ENCODE measurements around the gene KCTD5.

KCTD5 gene

GRCh38 chr16:2740476-2740875, 58.2 kb downstream of the KCTD5 start:
- no peak overlapping the region for H3K27ac ChIP-seq (ENCODE audit: low read depth, low read length)
- H2AFZ ChIP-seq (ENCODE audit: low read depth, low read length, severe bottlenecking) = no peak overlapping the region
- no peaks in the 10 kb centered on the region for H4K20me1 ChIP-seq (ENCODE audit: low read depth, low read length)
- H3K36me3 ChIP-seq (ENCODE audit: low read length) = no peaks in the 10 kb centered on the region
- no peaks in the 10 kb centered on the region for H3K27me3 ChIP-seq (ENCODE audit: low read length)
- no peaks in the 10 kb centered on the region for H3K9me2 ChIP-seq (replicated peaks; ENCODE audit: insufficient read depth, low read length)
- H3K9ac ChIP-seq (ENCODE audit: low read length) = no peak overlapping the region
- no peak for TF ChIP-seq CTCF (IDR thresholded peaks at IDR 0.05; ENCODE audit: insufficient read depth, low read length, poor library complexity, severe bottlenecking)
- no peak for TF ChIP-seq EZH2phosphoT487 (conservative IDR thresholded peaks at IDR 0.05; ENCODE audit: low read length)
- no peaks in the 10 kb centered on the region for H3F3A ChIP-seq (ENCODE audit: insufficient read depth)
- H3K4me2 ChIP-seq (ENCODE audit: low read depth, low read length, poor library complexity, severe bottlenecking) = no peak overlapping the region
- H3K9me3 ChIP-seq (ENCODE audit: insufficient read depth, low read length) = no peaks in the 10 kb centered on the region
- H3K79me2 ChIP-seq (ENCODE audit: insufficient read depth, low read length) = no peaks in the 10 kb centered on the region
- no peak overlapping the region for H3K4me3 ChIP-seq (ENCODE audit: insufficient read depth, low read length, poor library complexity, severe bottlenecking)

GRCh38 chr16:2741168-2741567, 58.8 kb downstream of the KCTD5 start:
- Histone ChIP-seq H3K27ac (ENCODE audit: low read depth, low read length) (no peak overlapping the region), H2AFZ (ENCODE audit: low read depth, low read length, severe bottlenecking) (no peak overlapping the region), H4K20me1 (ENCODE audit: low read depth, low read length) (no peaks in the 10 kb centered on the region), H3K36me3 (ENCODE audit: low read length) (no peaks in the 10 kb centered on the region), H3K4me2 (ENCODE audit: low read depth, low read length, poor library complexity, severe bottlenecking) (no peak overlapping the region), H3K9me2 (replicated peaks; ENCODE audit: insufficient read depth, low read length) (no peaks in the 10 kb centered on the region), H3K4me3 (ENCODE audit: insufficient read depth, low read length, poor library complexity, severe bottlenecking) (no peak overlapping the region), H3K79me2 (ENCODE audit: insufficient read depth, low read length) (no peaks in the 10 kb centered on the region), H3F3A (ENCODE audit: insufficient read depth) (no peaks in the 10 kb centered on the region), H3K9me3 (ENCODE audit: insufficient read depth, low read length) (no peaks in the 10 kb centered on the region), H3K9ac (ENCODE audit: low read length) (no peak overlapping the region), H3K27me3 (ENCODE audit: low read length) (no peaks in the 10 kb centered on the region)
- TF ChIP-seq EZH2phosphoT487 (conservative IDR thresholded peaks at IDR 0.05; ENCODE audit: low read length) = no peak
- TF ChIP-seq CTCF (IDR thresholded peaks at IDR 0.05; ENCODE audit: insufficient read depth, low read length, poor library complexity, severe bottlenecking) = no peak

- Histone ChIP-seq H3F3A (ENCODE audit: insufficient read depth) (no peaks in the 10 kb centered on the region), H4K20me1 (ENCODE audit: low read depth, low read length) (no peaks in the 10 kb centered on the region), H2AFZ (ENCODE audit: low read depth, low read length, severe bottlenecking) (no peak overlapping the region), H3K4me3 (ENCODE audit: insufficient read depth, low read length, poor library complexity, severe bottlenecking) (no peak overlapping the region), H3K9ac (ENCODE audit: low read length) (no peak overlapping the region), H3K4me2 (ENCODE audit: low read depth, low read length, poor library complexity, severe bottlenecking) (no peak overlapping the region), H3K9me3 (ENCODE audit: insufficient read depth, low read length) (no peaks in the 10 kb centered on the region), H3K9me2 (replicated peaks; ENCODE audit: insufficient read depth, low read length) (no peaks in the 10 kb centered on the region), H3K27me3 (ENCODE audit: low read length) (no peaks in the 10 kb centered on the region), H3K36me3 (ENCODE audit: low read length) (no peaks in the 10 kb centered on the region), H3K79me2 (ENCODE audit: insufficient read depth, low read length) (no peaks in the 10 kb centered on the region), H3K27ac (ENCODE audit: low read depth, low read length) (no peak overlapping the region)
- TF ChIP-seq CTCF (IDR thresholded peaks at IDR 0.05; ENCODE audit: insufficient read depth, low read length, poor library complexity, severe bottlenecking) = no peak
- TF ChIP-seq EZH2phosphoT487 (conservative IDR thresholded peaks at IDR 0.05; ENCODE audit: low read length) = no peak
Measured at GRCh38 chr16:2742323-2743006, 60.1 kb downstream of the KCTD5 start.

Measured in SU-DHL-6 (cell line).